NCI-H2029 treated with DMSO at 0.1 percent for 48 hours (cell line): Measurements from ENCODE around the gene LRRC59.

Experiments used
- DNase-seq: peaks from one replicate; lab custom pipeline; 2025; lab: John Stamatoyannopoulos, UW

The LRRC59 gene

DNA sequence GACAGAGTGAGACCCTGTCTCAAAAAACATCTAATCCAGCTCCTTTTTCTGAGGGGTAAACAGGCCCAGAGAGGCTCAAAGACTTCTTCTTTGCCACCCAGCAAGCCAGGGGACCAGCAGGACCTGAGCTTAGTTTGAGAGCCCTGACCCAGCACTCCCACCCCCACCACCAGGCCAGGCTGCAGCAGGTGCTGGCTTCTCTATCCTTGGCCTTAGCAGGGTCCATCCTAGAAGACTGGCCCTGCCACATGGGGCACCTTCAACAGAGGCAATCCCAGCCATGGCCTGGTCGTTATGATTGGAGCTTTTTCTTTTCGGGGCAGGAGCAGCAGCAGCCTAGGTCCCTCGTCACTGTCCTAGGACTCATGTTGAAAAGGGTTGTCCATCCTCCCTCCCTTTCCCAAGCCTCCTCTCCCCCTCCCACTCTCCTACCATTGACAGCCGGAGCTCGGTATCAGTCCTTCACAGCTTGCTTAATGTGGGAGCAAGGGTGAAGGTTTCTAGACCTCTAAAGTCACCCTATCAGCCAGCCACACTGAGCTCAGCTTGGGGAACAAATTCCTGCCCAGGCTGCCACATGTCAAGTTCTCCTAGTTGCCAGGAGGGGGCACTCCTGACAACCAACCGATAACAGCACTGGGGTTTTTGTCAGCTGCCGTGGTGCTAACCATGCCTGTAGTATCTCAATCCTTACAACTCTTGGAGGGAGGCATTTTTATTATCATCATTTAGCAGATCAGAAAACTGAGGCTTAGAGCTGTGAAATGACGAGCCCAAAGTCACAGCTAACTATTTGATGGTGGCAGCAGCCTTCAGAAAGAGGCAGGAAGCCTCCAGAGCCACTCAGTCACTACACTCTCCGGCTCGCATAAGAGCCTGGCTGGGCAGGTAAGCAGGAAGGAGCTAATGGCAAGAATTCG lies 35.5 kb downstream of the LRRC59 start:
- no peak for DNase-seq

DNA sequence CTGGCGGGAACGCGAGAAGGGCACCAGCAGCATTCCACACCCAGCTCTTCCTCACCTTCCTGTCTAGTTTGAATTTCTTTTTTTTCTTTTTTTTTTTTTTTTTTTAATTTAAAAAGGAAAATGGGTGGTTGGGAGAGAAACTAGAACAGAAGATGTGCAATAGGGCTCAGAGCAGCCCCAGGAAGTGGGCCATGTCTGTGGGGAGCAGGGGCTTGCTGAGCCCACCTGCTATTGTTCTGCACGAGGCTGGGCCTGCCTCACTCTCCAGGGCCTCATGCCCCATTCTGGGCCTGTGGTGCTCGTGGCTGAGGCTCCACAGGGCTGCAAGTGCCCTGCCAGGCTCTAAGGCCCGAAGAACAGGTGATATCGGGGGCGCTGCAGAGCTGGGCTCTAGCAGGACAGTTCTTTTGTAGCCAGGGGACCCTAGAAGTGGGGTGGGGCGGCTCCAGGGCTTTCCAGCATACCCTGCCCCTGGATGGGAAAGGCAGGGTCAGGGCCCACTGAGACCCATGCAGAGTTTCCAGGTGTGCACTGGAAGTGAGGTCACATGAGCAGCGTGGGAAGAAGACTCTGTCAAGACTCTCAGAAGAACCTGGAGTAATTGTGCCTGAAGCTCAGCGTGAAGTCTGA lies 36.7 kb downstream of the LRRC59 start:
- DNase-seq, result no peak

GRCh38 chr17:50359998-50360461 lies 37.3 kb downstream of the LRRC59 start:
- DNase-seq, result no peak

DNA sequence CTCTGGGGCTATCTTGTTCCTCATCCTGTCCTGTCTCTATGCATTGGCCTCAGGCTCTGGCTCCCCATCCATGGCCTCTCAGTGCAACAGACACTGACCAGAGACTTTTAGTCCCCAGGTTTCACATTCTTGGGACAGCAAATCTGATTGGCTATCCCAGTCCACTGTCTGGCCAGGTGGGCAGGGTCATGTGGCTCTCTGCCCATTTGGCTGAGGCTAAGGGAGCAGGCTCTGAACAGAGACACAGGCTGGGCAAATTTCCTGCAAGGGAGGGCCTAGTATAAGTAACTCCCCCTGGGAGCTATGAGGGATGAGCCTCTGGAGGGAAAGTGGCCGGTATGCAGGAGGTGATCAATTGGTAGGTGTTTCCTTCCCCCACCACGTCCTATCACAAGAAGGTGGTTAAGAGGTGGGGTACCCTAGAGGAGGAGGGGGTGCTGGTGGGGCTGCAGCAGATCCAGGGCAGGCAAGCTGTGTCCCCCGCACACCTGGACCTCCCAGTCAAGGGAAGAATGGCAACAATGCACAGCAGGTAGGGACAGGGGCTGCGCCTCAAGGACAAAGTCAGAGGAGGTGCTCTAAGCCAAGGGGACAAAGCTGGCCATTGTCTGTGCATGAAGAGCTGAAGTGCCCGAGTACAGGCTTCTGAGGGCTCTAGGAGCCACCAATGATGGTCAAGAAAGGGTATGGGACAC lies 38.2 kb downstream of the LRRC59 start:
- no peak for DNase-seq

GRCh38 chr17:50358177-50358576 lies 39.1 kb downstream of the LRRC59 start:
- DNase-seq, result no peak

DNA sequence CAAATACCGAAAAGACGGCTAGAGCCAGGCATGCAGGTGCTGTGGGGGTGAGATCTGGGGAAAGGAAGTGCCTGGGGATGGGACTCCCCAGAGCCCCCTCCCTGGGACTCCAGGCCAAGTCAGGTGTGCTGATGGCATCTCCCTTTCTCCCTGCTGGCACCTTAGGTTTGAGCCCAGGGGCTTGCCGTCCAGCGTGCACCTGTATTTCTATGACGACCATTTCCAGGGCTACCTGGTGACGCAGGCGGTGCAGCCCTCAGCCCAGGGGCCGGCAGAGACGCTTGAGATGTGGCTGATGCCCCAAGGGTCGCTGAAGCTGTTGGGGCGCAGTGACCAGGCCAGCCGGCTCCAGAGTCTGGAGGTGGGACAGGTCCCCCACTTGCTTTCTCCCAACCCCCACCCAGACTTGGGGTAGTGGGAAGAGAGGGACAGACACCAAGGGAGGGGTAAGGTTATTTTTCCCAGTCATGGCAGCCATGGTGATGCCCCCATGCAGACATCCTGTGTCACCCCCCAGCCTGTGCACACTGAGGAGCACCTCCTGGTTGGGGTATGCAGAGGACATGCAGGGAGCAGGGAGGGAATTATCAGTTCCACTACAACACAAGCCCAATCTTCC lies 40.3 kb downstream of the LRRC59 start:
- no peak for DNase-seq

DNA sequence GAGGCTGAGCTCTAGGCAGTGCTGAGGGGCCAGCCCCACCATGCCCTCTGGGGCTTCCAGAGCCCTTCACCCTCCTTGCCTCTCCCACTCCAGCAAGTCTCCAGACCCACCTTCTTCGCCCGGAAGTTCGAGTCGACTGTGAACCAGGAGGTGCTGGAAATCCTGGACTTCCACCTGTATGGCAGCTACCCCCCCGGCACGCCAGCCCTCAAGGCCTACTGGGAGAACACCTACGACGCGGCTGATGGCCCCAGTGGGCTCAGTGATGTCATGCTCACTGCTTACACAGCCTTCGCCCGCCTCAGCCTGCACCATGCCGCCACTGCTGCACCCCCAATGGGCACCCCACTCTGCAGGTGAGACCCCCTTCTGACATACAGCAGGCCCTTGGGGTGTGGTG lies 40.9 kb downstream of the LRRC59 start:
- no peak for DNase-seq

- no peak for DNase-seq
These were observed 41.5 kb downstream of the LRRC59 start for GRCh38 chr17:50355701-50356341.

DNA sequence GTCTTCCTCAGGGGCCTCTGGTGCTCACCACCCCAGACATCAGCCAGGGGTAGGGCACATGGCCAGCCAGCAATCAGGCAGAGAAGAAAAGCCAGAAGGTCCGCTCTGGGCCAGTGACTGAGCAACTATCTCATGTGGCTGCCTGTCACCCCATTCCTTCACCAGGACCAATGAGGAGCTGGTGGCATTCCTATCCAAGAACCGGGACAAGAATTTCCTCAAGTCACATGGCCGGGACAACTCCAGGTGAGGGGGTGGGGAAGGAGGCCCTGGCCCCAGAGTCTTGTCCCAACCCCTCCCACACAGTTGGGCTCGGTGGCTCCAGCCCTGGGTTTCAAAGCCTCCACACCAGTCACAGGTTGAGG lies 42.0 kb downstream of the LRRC59 start:
- no peak for DNase-seq

GRCh38 chr17:50354776-50355175 lies 42.5 kb downstream of the LRRC59 start:
- no peak for DNase-seq

- no peak for DNase-seq
These were observed 43.1 kb downstream of the LRRC59 start for GRCh38 chr17:50354198-50354597.

GRCh38 chr17:50353600-50354195 lies 43.6 kb downstream of the LRRC59 start:
- no peak for DNase-seq

DNA sequence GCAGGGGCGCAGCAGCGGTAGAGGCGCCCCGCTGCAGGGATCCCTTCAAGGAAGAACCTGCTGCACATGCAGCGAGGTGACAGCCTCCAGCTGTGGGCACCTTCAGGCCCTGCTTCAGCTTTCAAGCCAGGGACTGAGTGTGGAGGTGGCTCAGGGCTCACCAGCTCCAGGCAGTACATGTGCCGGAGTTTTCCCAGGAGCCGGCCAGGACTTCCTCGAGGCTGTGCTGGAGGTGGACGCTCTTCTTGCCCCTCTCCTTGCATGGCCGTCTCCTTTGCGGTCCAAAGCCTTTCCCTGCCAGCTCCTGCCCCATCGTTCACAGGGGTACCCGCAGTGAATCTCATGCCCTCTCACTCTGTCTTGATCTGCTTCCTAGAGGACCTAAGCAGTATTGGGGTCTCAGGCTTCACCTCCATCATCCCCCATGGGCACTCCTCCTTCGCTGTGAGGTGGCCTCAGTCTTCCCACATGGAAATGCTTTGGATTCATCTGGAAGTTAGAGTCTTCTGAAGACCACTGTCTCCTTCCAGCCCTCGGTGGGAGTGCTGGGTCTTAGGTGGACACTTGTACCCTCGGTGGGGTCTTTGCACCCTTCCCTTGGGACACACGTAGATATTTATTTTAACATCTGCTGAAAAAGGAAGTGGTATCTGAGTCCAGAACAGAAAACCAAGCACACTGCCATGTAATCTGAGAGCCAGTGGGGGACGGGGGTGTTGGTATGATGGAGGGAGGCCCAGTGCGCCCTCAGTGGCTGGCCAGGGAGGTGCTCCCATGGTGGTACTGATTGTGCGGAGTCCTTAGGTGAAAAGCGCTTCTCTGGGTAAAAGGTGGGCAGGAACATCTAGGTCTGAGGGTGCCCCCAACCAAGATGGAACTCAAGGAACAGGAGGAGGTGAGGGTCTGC lies 44.4 kb downstream of the LRRC59 start:
- no peak for DNase-seq

DNA sequence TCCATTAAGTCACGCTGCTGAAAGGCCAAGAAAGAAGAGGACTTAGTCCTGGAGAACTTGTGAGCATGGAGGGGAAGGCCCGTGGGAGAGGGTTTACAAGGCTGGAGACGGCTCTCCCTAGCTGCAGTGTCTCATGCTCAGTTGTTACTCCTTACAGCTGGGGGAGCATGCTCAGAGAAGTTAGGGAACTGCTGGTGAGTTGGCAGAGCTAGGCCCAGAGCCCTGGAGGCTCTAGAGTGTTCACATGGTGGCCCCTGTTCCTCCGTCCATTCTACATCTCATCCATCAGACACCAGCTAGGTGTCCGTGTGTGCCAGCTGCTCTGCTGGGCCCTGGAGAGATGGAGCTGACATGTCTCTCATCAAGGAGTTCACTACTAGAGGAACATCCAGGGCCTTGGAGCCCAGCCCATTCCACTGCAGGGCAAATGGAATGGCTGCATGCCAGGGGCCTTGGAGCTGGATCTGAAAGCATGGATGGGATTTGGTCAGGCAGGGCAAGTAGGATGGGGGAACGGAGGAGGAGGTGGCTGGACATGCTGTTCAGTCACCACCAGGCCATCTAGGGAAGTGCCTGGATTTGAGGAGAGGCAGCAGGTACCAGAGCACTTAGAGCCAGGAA lies 45.1 kb downstream of the LRRC59 start:
- DNase-seq, result no peak

DNA sequence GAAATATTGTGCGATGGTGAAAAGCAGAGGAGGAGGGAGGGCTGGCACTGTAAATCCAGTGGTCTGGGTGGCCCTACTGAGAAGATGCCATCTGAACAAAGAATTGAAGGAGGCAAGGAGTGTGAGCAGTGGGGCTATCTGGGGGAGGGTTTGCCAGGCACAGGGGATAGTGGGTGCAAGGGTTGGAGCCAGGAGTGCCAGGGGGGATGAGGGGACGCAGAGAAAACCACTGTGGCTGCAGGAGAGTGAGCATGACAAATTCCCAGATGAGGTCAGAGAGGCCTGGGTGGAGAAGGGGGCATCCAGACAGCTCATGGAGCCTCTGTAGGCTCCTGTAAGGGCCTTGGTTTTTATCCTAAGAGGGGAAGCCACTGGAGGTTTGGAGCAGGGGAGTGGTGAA lies 46.6 kb downstream of the LRRC59 start:
- DNase-seq, result no peak

- no peak for DNase-seq
These were observed 48.1 kb downstream of the LRRC59 start for GRCh38 chr17:50349243-50349600.

- DNase-seq, result no peak
These were observed 48.6 kb downstream of the LRRC59 start for GRCh38 chr17:50348522-50349242.

- no peak for DNase-seq
These were observed 49.4 kb downstream of the LRRC59 start for GRCh38 chr17:50347894-50348291.

GRCh38 chr17:50347117-50347893 lies 50.0 kb downstream of the LRRC59 start:
- DNase-seq, result no peak
